DOHH2 (cell line): ENCODE data around the gene UBTD1.

ENCODE experiments used
- EZH2phosphoT487 ChIP-seq: fragments of 200-600 bp; sonication (generic); IDR thresholded peaks from 2 replicates; pipeline ENCODE4 v1.6.1; 2017; ENCODE audit warnings: borderline replicate concordance, mild to moderate bottlenecking, antibody characterized with exemption, low read length, moderate library complexity, mixed read lengths
- TF ChIP-seq, protein P1 (sequence below): fragments of 200-600 bp; sonication (generic); IDR thresholded peaks from one replicate; pipeline ENCODE4 v1.5.1; 2014; ENCODE audit warnings: antibody characterized with exemption, mild to moderate bottlenecking, low read depth, low read length; ENCODE audit not compliant: poor library complexity, severe bottlenecking

DNA sequence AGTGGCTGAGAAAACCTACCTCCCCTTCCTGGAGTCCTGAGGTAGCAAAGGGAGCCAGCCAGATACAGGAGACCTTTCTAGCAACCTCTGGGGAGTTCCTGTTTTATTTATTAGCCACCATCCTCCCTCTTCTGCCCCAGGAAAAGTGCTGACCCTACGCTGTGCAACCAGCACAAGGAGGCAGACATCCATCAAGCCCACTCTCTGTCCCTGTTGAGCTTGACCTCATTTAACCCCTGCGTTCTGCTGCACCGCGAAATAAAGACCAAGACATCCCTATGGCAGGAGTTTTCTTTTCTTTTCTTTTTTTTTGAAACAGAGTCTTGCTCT lies 48.5 kb downstream of the UBTD1 start:
- TF ChIP-seq, protein P1, sequence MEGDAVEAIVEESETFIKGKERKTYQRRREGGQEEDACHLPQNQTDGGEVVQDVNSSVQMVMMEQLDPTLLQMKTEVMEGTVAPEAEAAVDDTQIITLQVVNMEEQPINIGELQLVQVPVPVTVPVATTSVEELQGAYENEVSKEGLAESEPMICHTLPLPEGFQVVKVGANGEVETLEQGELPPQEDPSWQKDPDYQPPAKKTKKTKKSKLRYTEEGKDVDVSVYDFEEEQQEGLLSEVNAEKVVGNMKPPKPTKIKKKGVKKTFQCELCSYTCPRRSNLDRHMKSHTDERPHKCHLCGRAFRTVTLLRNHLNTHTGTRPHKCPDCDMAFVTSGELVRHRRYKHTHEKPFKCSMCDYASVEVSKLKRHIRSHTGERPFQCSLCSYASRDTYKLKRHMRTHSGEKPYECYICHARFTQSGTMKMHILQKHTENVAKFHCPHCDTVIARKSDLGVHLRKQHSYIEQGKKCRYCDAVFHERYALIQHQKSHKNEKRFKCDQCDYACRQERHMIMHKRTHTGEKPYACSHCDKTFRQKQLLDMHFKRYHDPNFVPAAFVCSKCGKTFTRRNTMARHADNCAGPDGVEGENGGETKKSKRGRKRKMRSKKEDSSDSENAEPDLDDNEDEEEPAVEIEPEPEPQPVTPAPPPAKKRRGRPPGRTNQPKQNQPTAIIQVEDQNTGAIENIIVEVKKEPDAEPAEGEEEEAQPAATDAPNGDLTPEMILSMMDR, result no peak
- TF ChIP-seq EZH2phosphoT487, result no peak
